K562 (cell line): Measurements from ENCODE around the gene PRR30. TPM values are rescaled to one million over a fixed set of nuclear protein-coding genes. Genes with fewer than 3 reads are reported as not detected.

ENCODE experiments used
- CBFA2T2 ChIP-seq: fragments of 450-650 bp; conservative IDR thresholded peaks from 2 replicates; pipeline ENCODE4 v1.6.1; 2017; ENCODE audit warnings: mild to moderate bottlenecking
- CHCHD3 ChIP-seq: fragments of 250-450 bp; sonication (Bioruptor Pico); IDR thresholded peaks from 2 replicates; pipeline ENCODE4 v2.1.2; 2022; ENCODE audit warnings: mild to moderate bottlenecking
- DNMT1 ChIP-seq: fragments of 450-650 bp; IDR thresholded peaks from 2 replicates; pipeline ENCODE4 v1.6.1; 2016; ENCODE audit warnings: antibody characterized with exemption, mild to moderate bottlenecking
- ELF4 ChIP-seq: fragments of 450-650 bp; formaldehyde crosslinking; IDR thresholded peaks from 2 replicates; pipeline ENCODE4 v1.4.0; 2022; ENCODE audit warnings: missing genetic modification characterization
- NEUROD1 ChIP-seq: fragments of 150-350 bp; IDR thresholded peaks from 2 replicates; pipeline ENCODE4 v1.6.1; 2014; ENCODE audit warnings: borderline replicate concordance, low read length, low read depth; ENCODE audit not compliant: partially characterized antibody
- SMARCE1 ChIP-seq: fragments of 450-650 bp; IDR thresholded peaks from 2 replicates; pipeline ENCODE4 v1.7.1; 2016; ENCODE audit warnings: mild to moderate bottlenecking
- TBL1XR1 ChIP-seq, 2 experiments: IDR thresholded peaks; 2 replicates each; pipeline ENCODE4 v1.6.1; 2012; ENCODE audit warnings: improper control_type of control experiment in 2 of 2, low read length in 2 of 2, mild to moderate bottlenecking in 1 of 2
- ZNF316 ChIP-seq: fragments of 450-650 bp; IDR thresholded peaks from 2 replicates; pipeline ENCODE4 v1.6.1; 2016
- ZNF668 ChIP-seq: fragments of 250-450 bp; sonication (Bioruptor Pico); IDR thresholded peaks from 2 replicates; pipeline ENCODE4 v1.8.0; 2022; ENCODE audit warnings: mild to moderate bottlenecking, inconsistent platforms
- polyA plus RNA-seq, 8 experiments: library from polyadenylated mRNA; depleted of rRNA in 4 of 8; stranded (reverse) in 5 of 8; unstranded in 3 of 8; fragments of >200 nt; fragmentation: Nextera tagmentation in 2 of 8; fragmentation: Illumina TruSeq in 1 of 8; extraction: Ambion mirVana in 2 of 8; extraction: Trizol in 1 of 8; gene quantifications; 2 replicates each; pipeline versions ENCODE4 v1.2.1 to v1.2.3, GENCODE V29; 2011 to 2014; ENCODE audit warnings: inconsistent platforms in 1 of 8, missing spikeins in 1 of 8
- total RNA-seq, 7 experiments: library from RNA; depleted of rRNA in 6 of 7; stranded (reverse); fragments of >200 nt in 6 of 7; fragmentation: Illumina TruSeq in 2 of 7; extraction: Trizol in 2 of 7; gene quantifications; 2 replicates each; pipeline versions ENCODE4 v1.2.1 to v1.2.3, GENCODE V29; 2011 to 2021; ENCODE audit warnings: low replicate concordance in 1 of 7
- TF ChIP-seq, protein P1 (sequence below): fragments of 150-350 bp; conservative IDR thresholded peaks from 2 replicates; pipeline ENCODE4 v1.6.1; 2014; ENCODE audit warnings: low read length
- TF ChIP-seq, protein P2 (sequence below), 2 experiments: IDR thresholded peaks in 1 of 2; conservative IDR thresholded peaks in 1 of 2; 2 replicates each; pipeline ENCODE4 v1.6.1; 2016; ENCODE audit warnings: low read depth in 2 of 2, mild to moderate bottlenecking in 1 of 2, missing compliant biosample characterization in 1 of 2, missing genetic modification characterization in 1 of 2, moderate library complexity in 1 of 2
- TF ChIP-seq, protein P3 (sequence below): fragments of 450-650 bp; IDR thresholded peaks from 2 replicates; pipeline ENCODE4 v1.6.1; 2016; ENCODE audit warnings: low read depth

PRR30 gene
- total and polyA plus RNA-seq, 9 of the 15 experiments (the other 6 are each of a cell fraction or from before 2014, with no cell fraction given) = not detected

DNA sequence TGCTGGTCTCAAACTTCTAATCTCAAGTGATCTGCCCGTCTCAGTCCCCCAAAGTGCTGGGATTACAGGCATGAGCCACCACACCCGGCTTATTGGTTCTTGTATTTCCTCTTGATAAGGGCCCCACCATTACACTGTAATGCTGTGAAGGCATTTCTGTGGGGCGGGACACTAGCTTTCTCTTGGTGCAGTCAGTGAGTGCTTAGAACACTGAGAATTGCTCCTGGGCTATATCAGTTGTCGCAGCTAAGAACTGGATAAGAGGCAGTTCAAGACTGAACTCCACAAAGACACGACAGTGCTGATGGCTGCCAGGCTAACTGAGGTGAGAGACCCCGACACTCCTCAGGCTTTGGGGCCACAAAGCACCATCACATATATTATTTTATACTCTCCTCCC is 50.6 kb downstream of the PRR30 start (continued):
- TF ChIP-seq, protein P1, sequence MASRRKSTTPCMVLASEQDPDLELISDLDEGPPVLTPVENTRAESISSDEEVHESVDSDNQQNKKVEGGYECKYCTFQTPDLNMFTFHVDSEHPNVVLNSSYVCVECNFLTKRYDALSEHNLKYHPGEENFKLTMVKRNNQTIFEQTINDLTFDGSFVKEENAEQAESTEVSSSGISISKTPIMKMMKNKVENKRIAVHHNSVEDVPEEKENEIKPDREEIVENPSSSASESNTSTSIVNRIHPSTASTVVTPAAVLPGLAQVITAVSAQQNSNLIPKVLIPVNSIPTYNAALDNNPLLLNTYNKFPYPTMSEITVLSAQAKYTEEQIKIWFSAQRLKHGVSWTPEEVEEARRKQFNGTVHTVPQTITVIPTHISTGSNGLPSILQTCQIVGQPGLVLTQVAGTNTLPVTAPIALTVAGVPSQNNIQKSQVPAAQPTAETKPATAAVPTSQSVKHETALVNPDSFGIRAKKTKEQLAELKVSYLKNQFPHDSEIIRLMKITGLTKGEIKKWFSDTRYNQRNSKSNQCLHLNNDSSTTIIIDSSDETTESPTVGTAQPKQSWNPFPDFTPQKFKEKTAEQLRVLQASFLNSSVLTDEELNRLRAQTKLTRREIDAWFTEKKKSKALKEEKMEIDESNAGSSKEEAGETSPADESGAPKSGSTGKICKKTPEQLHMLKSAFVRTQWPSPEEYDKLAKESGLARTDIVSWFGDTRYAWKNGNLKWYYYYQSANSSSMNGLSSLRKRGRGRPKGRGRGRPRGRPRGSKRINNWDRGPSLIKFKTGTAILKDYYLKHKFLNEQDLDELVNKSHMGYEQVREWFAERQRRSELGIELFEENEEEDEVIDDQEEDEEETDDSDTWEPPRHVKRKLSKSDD = no peak
- no peak for TF ChIP-seq NEUROD1
- TF ChIP-seq SMARCE1 = no peak
- TF ChIP-seq CHCHD3 = no peak
- TF ChIP-seq ELF4 (CRISPR knock-in tag) = no peak
- TF ChIP-seq, protein P2, sequence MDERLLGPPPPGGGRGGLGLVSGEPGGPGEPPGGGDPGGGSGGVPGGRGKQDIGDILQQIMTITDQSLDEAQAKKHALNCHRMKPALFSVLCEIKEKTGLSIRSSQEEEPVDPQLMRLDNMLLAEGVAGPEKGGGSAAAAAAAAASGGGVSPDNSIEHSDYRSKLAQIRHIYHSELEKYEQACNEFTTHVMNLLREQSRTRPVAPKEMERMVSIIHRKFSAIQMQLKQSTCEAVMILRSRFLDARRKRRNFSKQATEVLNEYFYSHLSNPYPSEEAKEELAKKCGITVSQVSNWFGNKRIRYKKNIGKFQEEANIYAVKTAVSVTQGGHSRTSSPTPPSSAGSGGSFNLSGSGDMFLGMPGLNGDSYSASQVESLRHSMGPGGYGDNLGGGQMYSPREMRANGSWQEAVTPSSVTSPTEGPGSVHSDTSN (CRISPR knock-in tag; IDR thresholded peaks at IDR 0.05; ENCODE audit: low read depth) = no peak
- TF ChIP-seq, protein P2 (tag; conservative IDR thresholded peaks at IDR 0.05; ENCODE audit: low read depth) = no peak
- no peak for TF ChIP-seq DNMT1
- TF ChIP-seq, protein P3, sequence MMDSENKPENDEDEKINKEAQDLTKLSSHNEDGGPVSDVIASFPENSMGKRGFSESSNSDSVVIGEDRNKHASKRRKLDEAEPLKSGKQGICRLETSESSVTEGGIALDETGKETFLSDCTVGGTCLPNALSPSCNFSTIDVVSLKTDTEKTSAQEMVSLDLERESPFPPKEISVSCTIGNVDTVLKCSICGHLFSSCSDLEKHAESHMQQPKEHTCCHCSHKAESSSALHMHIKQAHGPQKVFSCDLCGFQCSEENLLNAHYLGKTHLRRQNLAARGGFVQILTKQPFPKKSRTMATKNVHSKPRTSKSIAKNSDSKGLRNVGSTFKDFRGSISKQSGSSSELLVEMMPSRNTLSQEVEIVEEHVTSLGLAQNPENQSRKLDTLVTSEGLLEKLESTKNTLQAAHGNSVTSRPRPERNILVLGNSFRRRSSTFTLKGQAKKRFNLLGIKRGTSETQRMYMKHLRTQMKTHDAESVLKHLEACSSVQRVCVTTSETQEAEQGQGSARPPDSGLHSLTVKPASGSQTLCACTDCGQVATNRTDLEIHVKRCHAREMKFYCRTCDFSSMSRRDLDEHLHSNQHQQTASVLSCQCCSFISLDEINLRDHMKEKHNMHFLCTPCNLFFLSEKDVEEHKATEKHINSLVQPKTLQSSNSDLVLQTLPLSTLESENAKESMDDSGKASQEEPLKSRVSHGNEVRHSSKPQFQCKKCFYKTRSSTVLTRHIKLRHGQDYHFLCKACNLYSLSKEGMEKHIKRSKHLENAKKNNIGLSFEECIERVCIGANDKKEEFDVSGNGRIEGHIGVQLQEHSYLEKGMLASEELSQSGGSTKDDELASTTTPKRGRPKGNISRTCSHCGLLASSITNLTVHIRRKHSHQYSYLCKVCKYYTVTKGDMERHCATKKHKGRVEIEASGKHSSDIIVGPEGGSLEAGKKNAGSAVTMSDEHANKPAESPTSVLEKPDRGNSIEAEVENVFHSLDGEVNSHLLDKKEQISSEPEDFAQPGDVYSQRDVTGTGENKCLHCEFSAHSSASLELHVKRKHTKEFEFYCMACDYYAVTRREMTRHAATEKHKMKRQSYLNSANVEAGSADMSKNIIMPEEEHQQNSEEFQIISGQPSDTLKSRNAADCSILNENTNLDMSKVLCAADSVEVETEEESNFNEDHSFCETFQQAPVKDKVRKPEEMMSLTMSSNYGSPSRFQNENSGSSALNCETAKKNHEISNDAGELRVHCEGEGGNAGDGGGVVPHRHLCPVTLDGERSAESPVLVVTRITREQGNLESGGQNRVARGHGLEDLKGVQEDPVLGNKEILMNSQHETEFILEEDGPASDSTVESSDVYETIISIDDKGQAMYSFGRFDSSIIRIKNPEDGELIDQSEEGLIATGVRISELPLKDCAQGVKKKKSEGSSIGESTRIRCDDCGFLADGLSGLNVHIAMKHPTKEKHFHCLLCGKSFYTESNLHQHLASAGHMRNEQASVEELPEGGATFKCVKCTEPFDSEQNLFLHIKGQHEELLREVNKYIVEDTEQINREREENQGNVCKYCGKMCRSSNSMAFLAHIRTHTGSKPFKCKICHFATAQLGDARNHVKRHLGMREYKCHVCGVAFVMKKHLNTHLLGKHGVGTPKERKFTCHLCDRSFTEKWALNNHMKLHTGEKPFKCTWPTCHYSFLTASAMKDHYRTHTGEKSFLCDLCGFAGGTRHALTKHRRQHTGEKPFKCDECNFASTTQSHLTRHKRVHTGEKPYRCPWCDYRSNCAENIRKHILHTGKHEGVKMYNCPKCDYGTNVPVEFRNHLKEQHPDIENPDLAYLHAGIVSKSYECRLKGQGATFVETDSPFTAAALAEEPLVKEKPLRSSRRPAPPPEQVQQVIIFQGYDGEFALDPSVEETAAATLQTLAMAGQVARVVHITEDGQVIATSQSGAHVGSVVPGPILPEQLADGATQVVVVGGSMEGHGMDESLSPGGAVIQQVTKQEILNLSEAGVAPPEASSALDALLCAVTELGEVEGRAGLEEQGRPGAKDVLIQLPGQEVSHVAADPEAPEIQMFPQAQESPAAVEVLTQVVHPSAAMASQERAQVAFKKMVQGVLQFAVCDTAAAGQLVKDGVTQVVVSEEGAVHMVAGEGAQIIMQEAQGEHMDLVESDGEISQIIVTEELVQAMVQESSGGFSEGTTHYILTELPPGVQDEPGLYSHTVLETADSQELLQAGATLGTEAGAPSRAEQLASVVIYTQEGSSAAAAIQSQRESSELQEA = no peak
- TF ChIP-seq CBFA2T2 = no peak
- no peak for TF ChIP-seq ZNF316
- no peak for TF ChIP-seq TBL1XR1 (IDR thresholded peaks at IDR 0.05; ENCODE audit: low read length in 2 of 2)
- TF ChIP-seq ZNF668 = no peak
